GM12873 (cell line): ENCODE measurements around the gene MICAL2.

Experiments used
- TF ChIP-seq, protein P1 (sequence below): IDR thresholded peaks from 2 replicates; pipeline ENCODE4 v1.5.1; 2012; ENCODE audit warnings: low read depth, mild to moderate bottlenecking, moderate library complexity, low read length, control low read depth; ENCODE audit not compliant: insufficient read depth; ENCODE audit errors: missing control alignments

Gene MICAL2

DNA sequence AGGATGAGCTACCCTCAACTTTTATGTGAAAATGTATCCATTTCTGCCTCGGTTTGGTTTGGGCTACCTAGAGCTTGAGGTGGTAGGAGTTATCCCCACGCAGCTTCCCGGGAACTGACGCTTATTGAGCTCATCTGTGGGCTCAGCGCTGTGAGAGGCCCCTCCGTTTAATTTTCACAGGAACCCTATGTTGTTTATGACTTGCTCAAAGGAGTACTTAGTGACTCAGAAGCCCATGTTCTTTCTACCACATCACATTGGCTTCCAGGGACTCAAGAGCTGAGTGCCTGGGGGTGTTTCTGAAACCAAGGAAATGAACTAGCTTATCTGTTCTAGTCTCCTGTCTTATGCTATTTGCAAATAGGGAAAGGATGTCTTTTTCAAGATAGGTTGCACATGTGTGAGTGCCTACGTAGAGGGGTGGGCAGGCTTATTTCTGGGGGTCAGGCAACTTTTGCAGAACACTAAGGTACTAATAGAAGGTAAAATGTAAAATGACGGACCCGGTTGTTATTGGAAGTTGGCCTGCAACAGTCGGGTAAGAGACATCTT lies 40.5 kb downstream of the MICAL2 start:
- TF ChIP-seq, protein P1, sequence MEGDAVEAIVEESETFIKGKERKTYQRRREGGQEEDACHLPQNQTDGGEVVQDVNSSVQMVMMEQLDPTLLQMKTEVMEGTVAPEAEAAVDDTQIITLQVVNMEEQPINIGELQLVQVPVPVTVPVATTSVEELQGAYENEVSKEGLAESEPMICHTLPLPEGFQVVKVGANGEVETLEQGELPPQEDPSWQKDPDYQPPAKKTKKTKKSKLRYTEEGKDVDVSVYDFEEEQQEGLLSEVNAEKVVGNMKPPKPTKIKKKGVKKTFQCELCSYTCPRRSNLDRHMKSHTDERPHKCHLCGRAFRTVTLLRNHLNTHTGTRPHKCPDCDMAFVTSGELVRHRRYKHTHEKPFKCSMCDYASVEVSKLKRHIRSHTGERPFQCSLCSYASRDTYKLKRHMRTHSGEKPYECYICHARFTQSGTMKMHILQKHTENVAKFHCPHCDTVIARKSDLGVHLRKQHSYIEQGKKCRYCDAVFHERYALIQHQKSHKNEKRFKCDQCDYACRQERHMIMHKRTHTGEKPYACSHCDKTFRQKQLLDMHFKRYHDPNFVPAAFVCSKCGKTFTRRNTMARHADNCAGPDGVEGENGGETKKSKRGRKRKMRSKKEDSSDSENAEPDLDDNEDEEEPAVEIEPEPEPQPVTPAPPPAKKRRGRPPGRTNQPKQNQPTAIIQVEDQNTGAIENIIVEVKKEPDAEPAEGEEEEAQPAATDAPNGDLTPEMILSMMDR: no peak

DNA sequence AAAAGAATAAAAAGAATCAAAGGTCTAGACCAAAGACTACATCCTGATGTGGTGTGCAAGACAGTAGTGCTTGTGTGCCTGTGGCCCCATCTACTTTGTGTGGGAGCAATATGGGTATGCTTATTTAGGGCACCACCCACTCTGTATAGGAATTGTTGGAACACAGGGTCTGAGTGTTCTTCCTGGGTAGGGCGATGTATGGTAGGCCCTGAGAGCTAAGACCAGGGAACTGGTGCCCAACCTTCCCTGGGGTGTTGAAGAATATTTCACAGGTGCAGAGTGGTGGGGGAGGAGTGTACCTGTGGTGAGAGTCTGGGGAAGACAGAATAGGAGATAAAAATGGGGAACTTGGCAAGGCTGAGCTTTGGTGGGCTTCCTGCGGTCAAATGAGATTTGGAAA lies 41.9 kb downstream of the MICAL2 start:
- TF ChIP-seq, protein P1: no peak

DNA sequence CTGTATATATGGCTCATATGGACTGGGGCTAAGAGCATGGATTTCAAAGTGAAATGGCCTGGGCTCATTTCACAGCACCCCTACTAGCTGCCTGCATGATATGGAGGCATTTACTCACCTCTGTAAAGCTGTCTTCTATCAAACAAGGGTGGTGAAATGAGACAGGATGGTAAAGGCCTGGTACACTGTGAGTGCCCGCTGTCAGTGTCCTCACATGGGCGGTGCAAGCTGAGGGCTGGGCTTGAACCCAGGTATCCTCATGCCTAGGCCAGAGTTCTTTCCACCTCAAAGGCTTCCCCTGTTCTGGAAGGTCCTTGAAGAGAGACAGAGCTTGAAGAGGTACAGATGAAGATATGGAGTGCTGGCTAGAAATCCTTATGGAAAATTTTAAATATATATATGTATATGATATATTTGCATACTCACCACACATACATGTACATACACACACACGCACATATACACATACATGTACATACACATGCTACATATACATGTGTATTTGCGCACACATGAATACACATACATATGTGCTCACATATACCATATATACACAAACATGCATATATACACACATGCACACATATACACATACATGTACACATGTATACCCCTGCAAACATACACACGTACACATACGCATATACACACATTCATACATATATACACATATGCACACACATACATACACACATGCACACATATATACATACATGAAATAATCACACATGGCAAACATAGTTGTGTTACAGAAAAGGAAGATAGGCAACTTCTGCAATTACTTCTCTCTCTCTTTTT lies 44.7 kb downstream of the MICAL2 start:
- TF ChIP-seq, protein P1: no peak

DNA sequence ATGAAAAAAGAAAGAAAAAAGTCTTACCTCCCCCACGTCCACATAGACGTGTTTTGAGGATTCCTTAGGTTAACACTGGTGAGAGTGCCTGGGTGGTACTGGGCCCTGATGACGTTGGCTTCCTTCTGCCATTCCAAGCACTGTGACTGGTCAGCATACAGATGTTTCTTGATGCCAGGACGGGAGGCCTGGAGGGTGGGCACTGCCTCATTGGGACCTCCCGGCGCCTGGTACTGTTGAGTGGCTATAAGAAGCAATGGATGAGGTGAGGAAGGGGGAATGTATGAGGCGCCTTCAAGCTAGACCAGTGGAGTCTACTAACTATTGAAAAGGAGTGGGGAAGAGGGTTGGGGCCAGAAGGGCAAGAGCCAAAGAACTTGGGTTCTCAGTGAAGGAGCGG lies 45.3 kb downstream of the MICAL2 start:
- TF ChIP-seq, protein P1: no peak

DNA sequence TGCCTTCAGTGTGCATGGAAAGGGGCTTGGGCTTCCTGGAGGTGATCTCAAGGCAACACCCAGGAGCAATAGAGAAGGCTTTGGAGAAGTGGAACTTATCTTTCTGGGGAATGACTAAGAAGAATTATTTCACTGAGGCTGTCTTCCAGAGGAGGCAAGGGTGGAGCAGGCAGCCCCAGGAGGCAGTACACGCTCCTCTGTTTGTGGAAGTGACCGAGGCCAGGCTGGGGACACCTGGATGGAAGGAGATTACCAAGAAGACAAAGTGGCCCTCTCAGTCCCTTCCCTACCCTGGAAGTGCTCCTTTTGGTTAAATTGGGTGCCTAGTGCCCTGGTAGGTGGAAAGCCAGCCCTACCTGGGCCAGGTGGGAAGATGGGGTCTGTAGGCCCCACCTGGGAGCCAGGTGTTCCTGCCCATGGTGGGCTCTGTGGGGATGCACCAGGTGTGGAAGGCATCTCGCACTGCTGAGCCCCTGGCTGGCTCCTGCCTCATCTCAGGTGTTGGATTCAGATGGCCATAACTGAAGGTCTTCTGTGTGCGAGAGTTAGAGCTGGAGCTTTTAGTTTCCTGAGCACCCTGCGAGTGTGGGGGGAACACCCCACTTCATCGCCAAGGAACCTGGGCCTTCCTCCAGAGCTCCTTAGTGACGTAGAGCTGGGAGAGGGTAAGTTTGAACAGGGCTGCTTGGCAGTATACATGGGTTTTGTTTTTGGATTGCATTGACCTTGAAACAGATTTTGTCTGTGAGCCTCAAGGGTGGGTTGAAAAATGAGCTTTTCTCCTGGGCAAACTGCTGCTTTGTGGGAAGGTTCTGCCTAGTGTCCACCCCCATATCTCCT lies 46.1 kb downstream of the MICAL2 start:
- TF ChIP-seq, protein P1: no peak

DNA sequence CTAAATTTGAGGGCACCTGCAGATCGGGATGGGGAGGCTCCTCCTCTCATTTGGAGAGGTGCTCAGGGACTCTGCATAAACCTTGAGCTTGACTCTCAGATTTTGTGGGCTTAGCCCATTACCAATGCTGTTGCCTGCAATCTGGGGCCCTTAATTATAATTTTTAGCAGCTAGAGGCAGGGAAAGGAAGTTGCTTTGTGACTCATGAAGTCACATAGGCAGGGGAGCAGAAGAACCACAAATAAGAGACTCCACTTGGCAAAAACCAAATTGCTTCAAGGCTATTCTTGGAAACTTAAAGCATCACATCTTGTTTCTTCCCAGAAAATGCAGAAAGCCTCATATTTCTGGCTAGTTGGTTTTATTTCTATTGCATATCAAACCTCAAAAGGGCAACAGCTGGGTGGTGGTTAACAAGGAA lies 46.9 kb downstream of the MICAL2 start:
- TF ChIP-seq, protein P1: no peak

DNA sequence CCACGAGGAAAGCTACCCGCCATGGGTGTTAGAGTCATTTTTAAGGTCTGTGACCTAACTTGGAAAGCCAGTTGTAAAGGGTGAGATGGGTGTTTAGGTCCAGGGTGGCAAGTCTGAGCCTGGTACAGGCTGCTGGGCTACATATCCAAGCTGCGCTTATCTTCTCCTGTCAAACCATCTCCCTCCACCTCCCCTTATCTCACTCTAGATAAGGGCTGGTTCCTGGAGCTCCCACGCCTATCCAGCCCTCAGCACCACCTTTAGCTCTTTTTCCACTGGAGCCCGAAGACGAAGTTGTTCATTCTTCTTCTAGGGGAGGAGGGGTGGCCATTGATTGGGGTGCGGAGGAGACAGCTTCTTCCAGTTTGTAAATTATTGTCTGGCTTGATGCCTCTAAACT lies 48.5 kb downstream of the MICAL2 start:
- TF ChIP-seq, protein P1: no peak
